G401.6 (cell line): Measurements from ENCODE around the gene ZNF397.

Experiments used
- FAIRE-seq: peaks from 2 replicates; lab custom pipeline; 2012; peaks lifted over from hg19 to GRCh38; lab: Jason Lieb, UNC

Gene ZNF397

DNA sequence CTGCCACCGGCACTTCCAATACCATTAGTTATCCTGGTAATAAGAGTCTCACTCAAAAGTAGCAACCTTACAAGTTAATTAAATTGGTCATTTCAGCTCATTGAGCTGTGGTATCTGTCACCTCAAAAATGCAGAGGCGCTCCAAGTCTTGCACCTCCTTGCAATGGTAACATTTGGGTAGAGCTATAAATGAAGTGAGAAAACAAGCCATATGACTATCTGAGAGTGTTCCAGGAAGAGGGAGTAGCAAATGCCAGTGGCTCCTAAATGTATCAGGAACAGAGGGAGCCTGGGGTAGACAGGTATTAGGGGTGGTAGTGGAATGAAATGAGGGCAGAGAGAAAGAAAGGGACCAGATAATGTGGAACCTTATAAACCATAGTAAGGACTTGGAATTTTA, 55.2 kb downstream of the ZNF397 start:
- FAIRE-seq = no peak

GRCh38 chr18:35303610-35304009, 62.8 kb downstream of the ZNF397 start:
- no peak for FAIRE-seq

GRCh38 chr18:35306588-35307250, 65.9 kb downstream of the ZNF397 start:
- FAIRE-seq = no peak
